Subcutaneous adipose tissue (tissue), 4 donors: Measurements from ENCODE around the gene AGAP1. TPM values are rescaled to one million over a fixed set of nuclear protein-coding genes. Genes with fewer than 3 reads are reported as not detected.

Experiments used
- CTCF ChIP-seq: fragments of 450-650 bp; IDR thresholded peaks from one replicate; pipeline ENCODE4 v1.5.1; 2016; ENCODE audit warnings: low read depth, mild to moderate bottlenecking, control low read depth, antibody characterized with exemption, moderate library complexity
- total RNA-seq, 4 donors: library from RNA; depleted of rRNA; stranded (reverse); fragments of >200 nt; gene quantifications; one replicate each; pipeline ENCODE4 v1.1.0, GENCODE V29; 2016

The AGAP1 gene
- total RNA-seq, 4 donors from 2014 or later: 13.6 to 26.3 (median 23.6) TPM

GRCh38 chr2:235665661-235666212 is 171.9 kb downstream of the AGAP1 start:
- TF ChIP-seq CTCF: no peak

- TF ChIP-seq CTCF: no peak
These were observed 172.5 kb downstream of the AGAP1 start for GRCh38 chr2:235666213-235666781.

- no peak for TF ChIP-seq CTCF
These were observed 174.9 kb downstream of the AGAP1 start for GRCh38 chr2:235668782-235669181.

- TF ChIP-seq CTCF: no peak
These were observed 175.5 kb downstream of the AGAP1 start for GRCh38 chr2:235669269-235669831.

GRCh38 chr2:235669983-235670962 is 176.4 kb downstream of the AGAP1 start:
- TF ChIP-seq CTCF: no peak

- TF ChIP-seq CTCF: no peak
These were observed 177.3 kb downstream of the AGAP1 start for GRCh38 chr2:235670974-235671787.
